D721Med (cell line): ENCODE data around the gene KDM6A.

ENCODE experiments used
- DNase-seq: peaks from one replicate; pipeline ENCODE4 v3.0.0; 2011; ENCODE audit warnings: low spot score; ENCODE audit not compliant: insufficient read length
- FAIRE-seq: peaks from 2 replicates; lab custom pipeline; 2011; peaks lifted over from hg19 to GRCh38; lab: Jason Lieb, UNC
- CTCF ChIP-seq: IDR thresholded peaks from 2 replicates; pipeline ENCODE4 v1.5.1; 2012; ENCODE audit warnings: mild to moderate bottlenecking, control low read depth; ENCODE audit not compliant: insufficient read depth; ENCODE audit errors: missing control alignments

KDM6A gene

GRCh38 chrX:44899946-44900345, 27.0 kb downstream of the KDM6A start:
- DNase-seq: no peak
- no peak for TF ChIP-seq CTCF
- FAIRE-seq: no peak

DNA sequence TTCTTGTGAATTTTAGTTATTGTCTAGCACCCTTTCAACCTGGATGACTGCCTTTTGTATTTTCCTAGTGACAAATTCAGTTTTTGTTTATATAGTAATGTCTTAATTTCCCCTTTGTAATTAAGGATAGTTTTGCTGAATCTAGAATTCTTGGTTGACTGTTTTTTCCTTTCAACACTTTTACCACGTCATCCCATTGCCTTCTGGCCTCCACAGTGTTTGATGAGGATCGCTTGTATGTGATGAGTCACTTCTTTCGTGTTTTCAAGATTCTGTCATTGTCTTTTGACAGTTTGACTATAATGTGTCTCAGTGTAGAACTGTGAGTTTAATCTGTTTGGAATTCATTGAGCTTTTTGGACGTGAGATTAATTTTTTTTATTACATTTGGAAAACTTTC, 30.1 kb downstream of the KDM6A start:
- DNase-seq (no peak), FAIRE-seq (no peak)
- no peak for TF ChIP-seq CTCF

GRCh38 chrX:44903830-44904530, 31.0 kb downstream of the KDM6A start:
- DNase-seq (no peak), FAIRE-seq (no peak)
- no peak for TF ChIP-seq CTCF

- FAIRE-seq (no peak), DNase-seq (no peak)
- no peak for TF ChIP-seq CTCF
Measured at GRCh38 chrX:44904542-44905115, 31.6 kb downstream of the KDM6A start.

DNA sequence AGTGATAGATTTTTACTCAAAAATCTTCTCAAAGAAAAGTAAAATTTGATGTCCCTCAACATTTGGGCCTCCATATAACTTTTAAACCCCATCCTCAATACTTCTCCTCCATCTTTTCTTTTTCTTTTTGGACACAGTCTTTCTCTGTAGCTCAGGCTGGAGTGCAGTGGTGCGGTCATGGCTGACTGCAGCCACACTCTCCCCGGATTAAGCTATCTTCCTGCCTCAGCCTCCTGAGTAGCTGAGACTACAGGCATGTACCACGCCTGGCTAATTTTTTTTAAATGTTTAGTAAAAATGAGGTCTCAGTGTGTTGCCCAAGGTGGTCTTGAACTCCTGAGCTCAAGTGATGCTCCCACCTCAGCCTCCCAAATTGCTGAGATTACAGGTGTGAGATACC, 33.1 kb downstream of the KDM6A start:
- TF ChIP-seq CTCF: no peak
- DNase-seq (no peak), FAIRE-seq (no peak)

DNA sequence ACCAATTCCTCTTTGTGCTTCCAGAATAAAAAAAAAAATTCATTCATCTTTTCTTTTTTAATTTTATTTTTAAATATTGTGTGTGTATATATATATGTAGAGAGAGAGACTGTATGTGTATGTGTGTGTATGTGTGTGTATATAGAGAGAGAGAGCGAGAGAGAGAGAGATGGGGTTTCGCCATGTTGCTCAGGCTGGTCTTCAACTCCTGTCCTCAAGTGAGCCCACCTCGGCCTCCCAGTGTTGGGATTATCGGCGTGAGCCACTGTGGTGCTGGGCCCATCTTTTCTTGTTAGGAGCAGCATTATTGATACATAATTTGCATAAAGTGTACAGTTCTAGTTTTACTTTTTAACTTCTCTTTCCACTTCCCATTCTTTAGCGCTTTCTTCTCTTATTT, 33.6 kb downstream of the KDM6A start:
- no peak for FAIRE-seq

More for the DNA sequence above, 33.6 kb downstream of the KDM6A start:
- no peak for TF ChIP-seq CTCF
- no peak for DNase-seq
